K562 (cell line): ENCODE data around the gene SNCB. TPM values are rescaled to one million over a fixed set of nuclear protein-coding genes. Genes with fewer than 3 reads are reported as not detected.

Source experiments
- ARHGAP35 ChIP-seq: fragments of 450-650 bp; IDR thresholded peaks from 2 replicates; pipeline ENCODE4 v1.6.1; 2018; ENCODE audit not compliant: partially characterized antibody
- CEBPB ChIP-seq: fragments of 450-650 bp; IDR thresholded peaks from 2 replicates; pipeline ENCODE4 v1.6.1; 2016; ENCODE audit warnings: missing genetic modification characterization, missing compliant biosample characterization
- CREB1 ChIP-seq, 2 experiments: sonication (generic) in 1 of 2; formaldehyde crosslinking in 1 of 2; IDR thresholded peaks; 2 replicates each; pipeline versions ENCODE4 v1.6.1 to v1.8.0; 2012 to 2022; ENCODE audit warnings: inconsistent platforms in 1 of 2, mild to moderate bottlenecking in 1 of 2, missing genetic modification reagents in 1 of 2, moderate library complexity in 1 of 2
- CSDE1 ChIP-seq, 2 experiments: fragments of 450-650 bp; IDR thresholded peaks; 2 replicates each; pipeline ENCODE4 v1.6.1; 2016; ENCODE audit warnings: mild to moderate bottlenecking in 1 of 2
- ETV5 ChIP-seq: sonication (generic); formaldehyde crosslinking; IDR thresholded peaks from 2 replicates; pipeline ENCODE4 v1.4.0; 2020; ENCODE audit warnings: low read depth, mild to moderate bottlenecking, missing genetic modification reagents
- GABPB2 ChIP-seq: fragments of 250-450 bp; sonication (Bioruptor Pico); conservative IDR thresholded peaks from 2 replicates; pipeline ENCODE4 v1.5.1; 2021; ENCODE audit warnings: mild to moderate bottlenecking
- HDAC8 ChIP-seq: fragments of 450-650 bp; IDR thresholded peaks from 2 replicates; pipeline ENCODE4 v1.6.1; 2016; ENCODE audit warnings: mild to moderate bottlenecking, missing genetic modification characterization, moderate library complexity, missing compliant biosample characterization
- HNRNPH1 ChIP-seq: fragments of 200-400 bp; formaldehyde crosslinking; optimal IDR thresholded peaks from 2 replicates; pipeline ENCODE3; 2017; ENCODE audit warnings: low read depth, mild to moderate bottlenecking, low read length, moderate library complexity
- ILK ChIP-seq: fragments of 450-650 bp; IDR thresholded peaks from 2 replicates; pipeline ENCODE4 v1.6.1; 2016; ENCODE audit warnings: missing genetic modification characterization, low read depth, mild to moderate bottlenecking, missing compliant biosample characterization, moderate library complexity, borderline replicate concordance
- KLF1 ChIP-seq: fragments of 450-650 bp; IDR thresholded peaks from 2 replicates; pipeline ENCODE4 v1.6.1; 2016; ENCODE audit warnings: missing genetic modification characterization, missing compliant biosample characterization
- KLF13 ChIP-seq: fragments of 450-650 bp; IDR thresholded peaks from 2 replicates; pipeline ENCODE4 v1.6.1; 2016; ENCODE audit warnings: missing genetic modification characterization, low read depth, mild to moderate bottlenecking, missing compliant biosample characterization, moderate library complexity, borderline replicate concordance
- MAX ChIP-seq: sonication (generic); formaldehyde crosslinking; IDR thresholded peaks from 2 replicates; pipeline ENCODE4 v1.9.0; 2022; ENCODE audit warnings: mild to moderate bottlenecking, missing genetic modification reagents
- MTF1 ChIP-seq: fragments of 250-450 bp; sonication (Bioruptor Pico); IDR thresholded peaks from 2 replicates; pipeline ENCODE4 v1.9.0; 2021; ENCODE audit warnings: moderate library complexity, mild to moderate bottlenecking, inconsistent platforms, borderline replicate concordance
- POLR2AphosphoS5 ChIP-seq: IDR thresholded peaks from 2 replicates; pipeline ENCODE4 v1.6.1; 2011; ENCODE audit warnings: mild to moderate bottlenecking, low read depth, low read length, moderate library complexity; ENCODE audit not compliant: control insufficient read depth, insufficient read depth
- POLR2B ChIP-seq: fragments of 450-650 bp; IDR thresholded peaks from 2 replicates; pipeline ENCODE4 v1.6.1; 2018; ENCODE audit warnings: low read depth; ENCODE audit not compliant: partially characterized antibody
- RFX1 ChIP-seq: fragments of 450-650 bp; IDR thresholded peaks from 2 replicates; pipeline ENCODE4 v1.6.1; 2016; ENCODE audit warnings: mild to moderate bottlenecking, moderate library complexity
- SP2 ChIP-seq: IDR thresholded peaks from 2 replicates; pipeline ENCODE4 v1.6.1; 2011; ENCODE audit warnings: mild to moderate bottlenecking, low read depth, low read length, moderate library complexity; ENCODE audit not compliant: poor library complexity, severe bottlenecking; ENCODE audit errors: extremely low read depth
- SPI1 ChIP-seq: IDR thresholded peaks from 2 replicates; pipeline ENCODE4 v1.6.1; 2011; ENCODE audit warnings: low read depth, low read length, control low read depth, borderline replicate concordance
- YBX1 ChIP-seq: fragments of 450-650 bp; IDR thresholded peaks from 2 replicates; pipeline ENCODE4 v1.7.1; 2016; ENCODE audit warnings: mild to moderate bottlenecking
- ZFP36 ChIP-seq: fragments of 150-350 bp; IDR thresholded peaks from 2 replicates; pipeline ENCODE4 v1.6.1; 2018; ENCODE audit warnings: low read length, low read depth; ENCODE audit not compliant: partially characterized antibody
- ZNF12 ChIP-seq: sonication (generic); formaldehyde crosslinking; IDR thresholded peaks from 2 replicates; pipeline ENCODE4 v1.4.0; 2020; ENCODE audit warnings: mild to moderate bottlenecking, missing genetic modification reagents
- ZNF232 ChIP-seq: sonication (generic); formaldehyde crosslinking; IDR thresholded peaks from 2 replicates; pipeline ENCODE4 v1.8.0; 2022; ENCODE audit warnings: mild to moderate bottlenecking, missing genetic modification reagents
- ZNF347 ChIP-seq: fragments of 450-650 bp; formaldehyde crosslinking; IDR thresholded peaks from 2 replicates; pipeline ENCODE4 v1.4.0; 2020; ENCODE audit warnings: low read depth, mild to moderate bottlenecking, moderate library complexity
- ZNF589 ChIP-seq: fragments of 200-800 bp; sonication (Bioruptor generic); IDR thresholded peaks from 2 replicates; pipeline ENCODE4 v1.6.1; 2016; ENCODE audit warnings: low read depth, missing genetic modification characterization, missing compliant biosample characterization
- polyA plus RNA-seq, 8 experiments: library from polyadenylated mRNA; depleted of rRNA in 4 of 8; stranded (reverse) in 5 of 8; unstranded in 3 of 8; fragments of >200 nt; fragmentation: Nextera tagmentation in 2 of 8; fragmentation: Illumina TruSeq in 1 of 8; extraction: Ambion mirVana in 2 of 8; extraction: Trizol in 1 of 8; gene quantifications; 2 replicates each; pipeline versions ENCODE4 v1.2.1 to v1.2.3, GENCODE V29; 2011 to 2014; ENCODE audit warnings: inconsistent platforms in 1 of 8, missing spikeins in 1 of 8
- total RNA-seq, 7 experiments: library from RNA; depleted of rRNA in 6 of 7; stranded (reverse); fragments of >200 nt in 6 of 7; fragmentation: Illumina TruSeq in 2 of 7; extraction: Trizol in 2 of 7; gene quantifications; 2 replicates each; pipeline versions ENCODE4 v1.2.1 to v1.2.3, GENCODE V29; 2011 to 2021; ENCODE audit warnings: low replicate concordance in 1 of 7
- TF ChIP-seq, protein P1 (sequence below): fragments of 200-800 bp; sonication (Bioruptor generic); IDR thresholded peaks from 2 replicates; pipeline ENCODE4 v1.6.1; 2016; ENCODE audit warnings: missing genetic modification characterization, missing compliant biosample characterization

SNCB gene
- total and polyA plus RNA-seq, 9 of the 15 experiments (the other 6 are each of a cell fraction or from before 2014, with no cell fraction given), result not detected

GRCh38 chr5:176648474-176649194 lies 18.3 kb upstream of the SNCB start (continued):
- TF ChIP-seq ZNF589 (CRISPR knock-in tag) (no peak), YBX1 (no peak), ARHGAP35 (no peak), CSDE1 (IDR thresholded peaks at IDR 0.05) (no peak), MAX (CRISPR knock-in tag) (peak; percentile 74), RFX1 (no peak), KLF13 (tag) (no peak), HNRNPH1 (no peak), GABPB2 (CRISPR knock-in tag) (no peak), MTF1 (CRISPR knock-in tag) (no peak), ZNF12 (CRISPR knock-in tag) (no peak), KLF1 (tag) (no peak), SP2 (no peak), ETV5 (CRISPR knock-in tag) (no peak), SPI1 (no peak), CREB1 (IDR thresholded peaks at IDR 0.05) (peak; percentile 47; the same call in 1 of the 2 replicates), CREB1 (CRISPR knock-in tag; IDR thresholded peaks at IDR 0.05) (no peak), POLR2AphosphoS5 (peak; percentile 95), CEBPB (tag) (no peak), ILK (tag) (no peak), ZNF347 (CRISPR knock-in tag) (no peak), ZFP36 (peak; percentile 81), POLR2B (no peak), HDAC8 (tag) (no peak), ZNF232 (CRISPR knock-in tag) (no peak)
- TF ChIP-seq, protein P1, sequence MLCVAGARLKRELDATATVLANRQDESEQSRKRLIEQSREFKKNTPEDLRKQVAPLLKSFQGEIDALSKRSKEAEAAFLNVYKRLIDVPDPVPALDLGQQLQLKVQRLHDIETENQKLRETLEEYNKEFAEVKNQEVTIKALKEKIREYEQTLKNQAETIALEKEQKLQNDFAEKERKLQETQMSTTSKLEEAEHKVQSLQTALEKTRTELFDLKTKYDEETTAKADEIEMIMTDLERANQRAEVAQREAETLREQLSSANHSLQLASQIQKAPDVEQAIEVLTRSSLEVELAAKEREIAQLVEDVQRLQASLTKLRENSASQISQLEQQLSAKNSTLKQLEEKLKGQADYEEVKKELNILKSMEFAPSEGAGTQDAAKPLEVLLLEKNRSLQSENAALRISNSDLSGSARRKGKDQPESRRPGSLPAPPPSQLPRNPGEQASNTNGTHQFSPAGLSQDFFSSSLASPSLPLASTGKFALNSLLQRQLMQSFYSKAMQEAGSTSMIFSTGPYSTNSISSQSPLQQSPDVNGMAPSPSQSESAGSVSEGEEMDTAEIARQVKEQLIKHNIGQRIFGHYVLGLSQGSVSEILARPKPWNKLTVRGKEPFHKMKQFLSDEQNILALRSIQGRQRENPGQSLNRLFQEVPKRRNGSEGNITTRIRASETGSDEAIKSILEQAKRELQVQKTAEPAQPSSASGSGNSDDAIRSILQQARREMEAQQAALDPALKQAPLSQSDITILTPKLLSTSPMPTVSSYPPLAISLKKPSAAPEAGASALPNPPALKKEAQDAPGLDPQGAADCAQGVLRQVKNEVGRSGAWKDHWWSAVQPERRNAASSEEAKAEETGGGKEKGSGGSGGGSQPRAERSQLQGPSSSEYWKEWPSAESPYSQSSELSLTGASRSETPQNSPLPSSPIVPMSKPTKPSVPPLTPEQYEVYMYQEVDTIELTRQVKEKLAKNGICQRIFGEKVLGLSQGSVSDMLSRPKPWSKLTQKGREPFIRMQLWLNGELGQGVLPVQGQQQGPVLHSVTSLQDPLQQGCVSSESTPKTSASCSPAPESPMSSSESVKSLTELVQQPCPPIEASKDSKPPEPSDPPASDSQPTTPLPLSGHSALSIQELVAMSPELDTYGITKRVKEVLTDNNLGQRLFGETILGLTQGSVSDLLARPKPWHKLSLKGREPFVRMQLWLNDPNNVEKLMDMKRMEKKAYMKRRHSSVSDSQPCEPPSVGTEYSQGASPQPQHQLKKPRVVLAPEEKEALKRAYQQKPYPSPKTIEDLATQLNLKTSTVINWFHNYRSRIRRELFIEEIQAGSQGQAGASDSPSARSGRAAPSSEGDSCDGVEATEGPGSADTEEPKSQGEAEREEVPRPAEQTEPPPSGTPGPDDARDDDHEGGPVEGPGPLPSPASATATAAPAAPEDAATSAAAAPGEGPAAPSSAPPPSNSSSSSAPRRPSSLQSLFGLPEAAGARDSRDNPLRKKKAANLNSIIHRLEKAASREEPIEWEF, result peak; percentile 78; the same call in 1 of the 2 replicates
